Measurements from ENCODE around the gene PITPNM1.

The PITPNM1 gene

GRCh38 chr11:67503119-67504004 is 1.8 kb downstream of the PITPNM1 start:
- DNase-seq (ENCODE audit: low spot score): no peak

- DNase-seq (ENCODE audit: low spot score): no peak
Observed at GRCh38 chr11:67502328-67502979, 2.7 kb downstream of the PITPNM1 start.

DNA sequence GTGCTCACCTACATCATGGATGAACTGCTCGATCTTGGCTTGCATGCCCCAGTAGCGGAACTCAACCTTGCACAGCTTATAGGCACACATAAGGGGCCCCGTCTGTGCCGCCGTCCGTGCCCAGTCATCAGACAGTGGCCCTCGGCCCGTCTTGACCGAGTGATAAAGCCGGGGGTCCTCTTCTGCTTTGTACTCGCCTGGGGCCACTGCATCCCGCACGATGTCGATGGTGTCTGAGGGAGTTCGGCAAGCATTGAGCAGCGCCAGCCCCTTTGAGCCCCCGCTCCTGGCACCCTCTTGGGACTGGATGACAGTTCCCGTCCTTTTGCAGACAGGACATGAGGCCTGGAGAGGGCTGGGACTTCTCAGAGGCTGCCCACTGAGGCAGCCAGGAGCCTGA is 3.3 kb downstream of the PITPNM1 start:
- DNase-seq (ENCODE audit: low spot score): no peak

- DNase-seq (ENCODE audit: low spot score): no peak
Observed at GRCh38 chr11:67500831-67501715, 4.1 kb downstream of the PITPNM1 start.

- DNase-seq (ENCODE audit: low spot score): no peak
Observed at GRCh38 chr11:67500484-67500821, 4.7 kb downstream of the PITPNM1 start.

DNA sequence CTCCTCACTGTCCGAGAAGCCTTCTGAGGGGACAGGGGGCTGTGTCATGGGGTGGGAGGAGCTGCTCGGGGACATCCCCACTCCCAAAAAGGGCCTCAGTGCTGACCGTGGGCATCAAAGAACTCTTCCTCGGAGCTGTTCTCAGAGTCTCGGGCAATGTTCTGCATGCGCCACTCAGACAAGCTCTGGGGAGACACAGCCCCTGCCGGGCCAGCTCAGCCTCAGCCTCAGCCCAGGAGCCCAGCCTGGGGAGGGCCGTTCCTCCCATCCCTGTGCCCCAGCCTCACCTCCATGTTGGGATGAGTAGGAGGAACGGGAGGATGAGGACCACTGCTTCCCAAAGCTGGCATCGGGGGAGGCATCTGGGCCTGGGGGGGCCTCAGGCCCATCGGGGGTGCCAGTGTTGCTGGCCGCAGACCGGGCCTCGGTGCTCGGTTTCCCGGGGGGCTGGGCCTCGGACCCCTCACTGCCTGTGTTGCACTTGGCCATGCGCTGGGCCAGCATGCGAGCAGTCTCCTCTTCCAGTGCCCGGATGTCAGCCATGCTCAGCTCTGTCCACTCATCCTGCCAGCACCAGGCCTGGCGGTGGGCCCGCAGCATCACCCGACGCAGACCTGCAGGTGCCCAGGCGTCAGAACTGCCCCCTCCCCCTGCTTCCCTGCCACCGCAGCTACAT is 5.2 kb downstream of the PITPNM1 start:
- no peak for DNase-seq (ENCODE audit: low spot score)

DNA sequence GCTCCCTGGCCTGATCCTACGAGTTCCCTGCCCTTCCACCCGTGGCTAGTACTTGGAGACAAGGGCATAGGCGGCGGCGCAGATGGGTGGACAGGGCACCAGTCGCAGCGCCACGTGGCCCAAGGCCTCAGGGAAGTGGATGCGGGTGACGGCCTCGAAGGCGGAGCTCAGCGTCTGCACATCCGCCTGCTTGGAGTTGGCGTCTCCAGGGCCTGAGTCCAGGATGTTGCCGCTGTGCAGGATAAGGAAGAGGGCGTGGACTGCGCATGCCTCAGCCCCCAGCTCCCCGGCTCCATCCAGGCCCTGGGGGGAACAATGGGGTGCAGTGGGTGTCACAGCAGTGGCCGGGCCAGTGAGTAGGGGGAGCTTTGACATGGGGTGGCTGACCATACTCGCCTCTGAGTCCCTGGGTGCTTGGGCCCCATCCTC is 6.6 kb downstream of the PITPNM1 start:
- no peak for DNase-seq (ENCODE audit: low spot score)

- DNase-seq (ENCODE audit: low spot score): no peak
Observed at GRCh38 chr11:67497656-67498291, 7.4 kb downstream of the PITPNM1 start.

DNA sequence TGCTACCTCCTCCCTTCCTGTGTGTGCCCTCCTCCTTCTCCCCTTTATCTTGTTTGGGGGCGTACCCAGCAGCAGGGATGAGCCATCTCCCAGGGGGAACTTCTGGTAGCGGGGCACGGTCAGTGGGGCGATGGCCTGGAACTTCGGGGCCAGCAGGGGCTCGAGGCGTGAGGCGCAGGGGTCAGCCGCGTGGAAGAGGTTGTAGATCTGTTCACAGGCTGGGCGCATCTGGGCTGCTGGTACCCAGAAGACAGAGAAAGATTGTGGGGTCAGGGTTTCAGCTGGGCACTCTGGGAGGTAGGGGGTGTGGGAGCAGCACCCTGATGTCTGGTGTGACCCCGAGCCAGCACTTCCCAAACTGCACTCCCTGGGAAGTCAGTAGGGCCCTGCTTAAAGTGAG is 9.1 kb downstream of the PITPNM1 start:
- DNase-seq (ENCODE audit: low spot score): no peak

DNA sequence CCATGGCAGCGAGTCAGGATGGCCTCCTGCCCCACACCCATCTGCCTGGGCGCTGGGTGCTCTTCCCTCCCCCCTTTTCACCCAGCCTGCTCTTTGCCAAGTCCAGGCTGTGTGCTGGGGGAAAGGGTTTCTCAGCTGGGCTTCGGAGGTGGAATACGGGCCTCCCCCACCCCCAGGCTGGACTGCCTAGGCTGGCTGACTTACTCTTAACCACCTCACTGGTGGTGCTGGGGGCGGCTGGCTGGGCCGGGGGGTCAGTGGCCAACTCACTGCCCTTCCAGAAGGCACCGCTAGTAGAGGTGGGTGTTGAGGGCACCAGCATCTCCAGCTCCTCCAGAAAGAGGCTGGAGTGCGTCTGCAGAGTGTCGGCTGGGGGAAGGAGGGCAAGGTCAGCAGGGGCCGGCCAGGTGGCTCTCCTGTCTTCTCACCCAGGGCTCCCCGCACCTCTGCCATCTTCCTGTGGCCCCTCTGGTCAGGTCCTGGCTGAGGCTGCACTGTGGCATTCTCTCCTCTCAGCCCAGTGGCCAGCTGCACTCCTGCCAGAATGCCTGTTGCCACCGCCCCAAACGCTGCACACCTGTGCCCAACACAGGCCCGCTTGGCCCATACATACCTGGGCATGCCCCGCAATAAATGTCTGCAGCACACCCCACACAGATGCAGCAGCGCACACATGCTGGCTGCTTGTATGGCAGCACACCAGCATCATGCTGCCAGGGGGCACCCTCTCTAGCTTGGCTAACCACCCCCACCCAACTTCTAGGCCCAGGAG is 9.7 kb downstream of the PITPNM1 start:
- DNase-seq (ENCODE audit: low spot score): no peak

GRCh38 chr11:67494371-67495233 is 10.6 kb downstream of the PITPNM1 start:
- no peak for DNase-seq (ENCODE audit: low spot score)

DNA sequence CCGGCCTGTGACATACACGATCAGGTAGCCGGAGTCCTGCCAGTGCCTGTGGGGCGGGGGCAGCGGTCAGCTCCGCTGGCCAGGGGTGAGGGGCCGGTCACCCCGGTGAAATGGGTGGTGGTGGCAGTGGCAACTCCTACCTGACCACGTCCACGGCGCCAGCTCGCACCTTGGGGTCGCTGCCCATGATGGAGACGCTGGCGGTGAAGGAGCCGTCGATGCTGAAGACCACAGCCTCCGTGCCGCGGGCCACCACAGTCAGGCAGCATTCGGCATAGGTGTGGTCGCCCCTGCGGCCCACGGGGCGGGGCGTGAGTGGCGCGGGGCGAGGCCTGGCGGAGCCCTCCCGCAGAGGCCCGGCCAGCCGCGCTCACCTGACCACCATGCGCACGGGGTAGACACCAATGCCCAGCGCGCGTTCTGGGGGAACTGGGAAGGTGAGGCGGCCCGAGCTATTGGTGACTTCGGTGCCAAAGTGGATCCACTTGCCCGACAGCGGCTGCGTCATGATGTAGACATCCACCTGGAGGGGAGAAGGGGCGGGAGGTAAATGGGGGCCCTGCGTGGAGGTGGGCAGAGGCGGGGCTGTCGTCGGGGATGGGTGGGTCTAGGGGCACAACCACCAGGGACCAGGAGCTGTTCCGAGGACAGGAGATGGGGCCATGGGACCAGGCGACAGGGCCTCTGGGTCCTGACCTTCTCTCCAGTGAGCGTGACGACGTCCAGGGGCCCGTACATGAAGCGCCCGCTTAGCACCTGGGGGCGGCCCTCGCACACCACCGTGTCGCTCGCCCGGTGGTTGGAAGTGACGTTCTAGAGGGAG is 11.4 kb downstream of the PITPNM1 start:
- DNase-seq (ENCODE audit: low spot score): no peak

GRCh38 chr11:67492801-67493547 is 12.2 kb downstream of the PITPNM1 start:
- no peak for DNase-seq (ENCODE audit: low spot score)

- no peak for DNase-seq (ENCODE audit: low spot score)
Observed at GRCh38 chr11:67492069-67492727, 13.0 kb downstream of the PITPNM1 start.

- no peak for DNase-seq (ENCODE audit: low spot score)
Observed at GRCh38 chr11:67491276-67492068, 13.7 kb downstream of the PITPNM1 start.

- DNase-seq (ENCODE audit: low spot score): no peak
Observed at GRCh38 chr11:67490727-67491065, 14.5 kb downstream of the PITPNM1 start.
